ENCODE data around the gene TFDP1. TPM values are rescaled to one million over a fixed set of nuclear protein-coding genes. Genes with fewer than 3 reads are reported as not detected.

TFDP1 gene
- polyA plus RNA-seq, 1 of the 3 experiments (the other 2 are of a cell fraction) = 76.7 TPM

GRCh38 chr13:113653264-113654174 is 69.0 kb downstream of the TFDP1 start:
- no peaks in the 10 kb centered on the region for H4K20me1 ChIP-seq (ENCODE audit: insufficient read depth)
- H3K27me3 ChIP-seq (ENCODE audit: insufficient read depth) = no peaks in the 10 kb centered on the region
- no peak overlapping the region for H3K27ac ChIP-seq (ENCODE audit: low read depth in 2 of 2, low read length in 1 of 2)
- no peak overlapping the region for H2AFZ ChIP-seq (ENCODE audit: low read depth)
- H3K9ac ChIP-seq = no peak overlapping the region
- no peaks in the 10 kb centered on the region for H3K9me3 ChIP-seq
- no peaks in the 10 kb centered on the region for H3K79me2 ChIP-seq (ENCODE audit: insufficient read depth)
- TF ChIP-seq RXRA (IDR thresholded peaks at IDR 0.05; ENCODE audit: borderline replicate concordance, low read depth) (no peak), TAF1 (IDR thresholded peaks at IDR 0.05; ENCODE audit: borderline replicate concordance, low read depth, low read length) (no peak), FOSL2 (IDR thresholded peaks at IDR 0.05; ENCODE audit: borderline replicate concordance, low read depth) (no peak), RFX5 (IDR thresholded peaks at IDR 0.05; ENCODE audit: low read length) (no peak), MAX (IDR thresholded peaks at IDR 0.05; ENCODE audit: low read depth) (no peak), MEF2A (IDR thresholded peaks at IDR 0.05; ENCODE audit: borderline replicate concordance, low read depth) (no peak), RCOR1 (IDR thresholded peaks at IDR 0.05; ENCODE audit: low read length) (no peak), FOXJ3 (CRISPR knock-in tag; IDR thresholded peaks at IDR 0.05) (no peak)
- TF ChIP-seq, protein P1, sequence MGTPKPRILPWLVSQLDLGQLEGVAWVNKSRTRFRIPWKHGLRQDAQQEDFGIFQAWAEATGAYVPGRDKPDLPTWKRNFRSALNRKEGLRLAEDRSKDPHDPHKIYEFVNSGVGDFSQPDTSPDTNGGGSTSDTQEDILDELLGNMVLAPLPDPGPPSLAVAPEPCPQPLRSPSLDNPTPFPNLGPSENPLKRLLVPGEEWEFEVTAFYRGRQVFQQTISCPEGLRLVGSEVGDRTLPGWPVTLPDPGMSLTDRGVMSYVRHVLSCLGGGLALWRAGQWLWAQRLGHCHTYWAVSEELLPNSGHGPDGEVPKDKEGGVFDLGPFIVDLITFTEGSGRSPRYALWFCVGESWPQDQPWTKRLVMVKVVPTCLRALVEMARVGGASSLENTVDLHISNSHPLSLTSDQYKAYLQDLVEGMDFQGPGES (IDR thresholded peaks at IDR 0.05; ENCODE audit: low read depth, low read length) = no peak
- TF ChIP-seq, protein P2, sequence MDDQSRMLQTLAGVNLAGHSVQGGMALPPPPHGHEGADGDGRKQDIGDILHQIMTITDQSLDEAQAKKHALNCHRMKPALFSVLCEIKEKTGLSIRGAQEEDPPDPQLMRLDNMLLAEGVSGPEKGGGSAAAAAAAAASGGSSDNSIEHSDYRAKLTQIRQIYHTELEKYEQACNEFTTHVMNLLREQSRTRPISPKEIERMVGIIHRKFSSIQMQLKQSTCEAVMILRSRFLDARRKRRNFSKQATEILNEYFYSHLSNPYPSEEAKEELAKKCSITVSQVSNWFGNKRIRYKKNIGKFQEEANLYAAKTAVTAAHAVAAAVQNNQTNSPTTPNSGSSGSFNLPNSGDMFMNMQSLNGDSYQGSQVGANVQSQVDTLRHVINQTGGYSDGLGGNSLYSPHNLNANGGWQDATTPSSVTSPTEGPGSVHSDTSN (IDR thresholded peaks at IDR 0.05) = no peak
- POLR2A ChIA-PET = no interaction called here
- 74% methylated on average over 22 of the region's 24 CpGs for WGBS (ENCODE audit: low lambda C conversion rate)
- no peaks in the 10 kb centered on the region for H3F3A ChIP-seq (replicated peaks; ENCODE audit: insufficient read depth)
- H3K4me2 ChIP-seq = no peak overlapping the region
- CTCF ChIA-PET = no interaction called here
- DNase-seq = peak; percentile 61
- H3K4me3 ChIP-seq (ENCODE audit: low read depth in 2 of 2, low read length in 1 of 2) = no peak overlapping the region
- no peaks in the 10 kb centered on the region for H3K9me2 ChIP-seq
- peaks cover 0 to 7% of the 10 kb centered on the region in 2 experiments; a peak in 1 of 4 replicates for H3K4me1 ChIP-seq (ENCODE audit: control insufficient read depth in 1 of 2, insufficient read depth in 2 of 2, low read depth in 1 of 2, low read length in 1 of 2)
- H3K36me3 ChIP-seq (replicated peaks in 1 of 2; ENCODE audit: control insufficient read depth in 1 of 2, insufficient read depth in 2 of 2, low read length in 1 of 2) = no peaks in the 10 kb centered on the region

GRCh38 chr13:113654175-113654560 is 69.6 kb downstream of the TFDP1 start:
- H3F3A ChIP-seq (replicated peaks; ENCODE audit: insufficient read depth) = no peaks in the 10 kb centered on the region
- no peak overlapping the region for H3K27ac ChIP-seq (ENCODE audit: low read depth in 2 of 2, low read length in 1 of 2)
- H3K4me3 ChIP-seq (ENCODE audit: low read depth in 2 of 2, low read length in 1 of 2) = no peak overlapping the region
- no peaks in the 10 kb centered on the region for H4K20me1 ChIP-seq (ENCODE audit: insufficient read depth)
- POLR2A ChIA-PET = no interaction called here
- H3K4me2 ChIP-seq = no peak overlapping the region
- CTCF ChIA-PET = interaction anchor here (1.4 kb wide), 1 partner anchor 12 kb away, joined by 3 read pairs; the partner anchor contains the start of gene GRK1
- H3K27me3 ChIP-seq (ENCODE audit: insufficient read depth) = no peaks in the 10 kb centered on the region
- no peaks in the 10 kb centered on the region for H3K79me2 ChIP-seq (ENCODE audit: insufficient read depth)
- H3K9ac ChIP-seq = no peak overlapping the region
- no peaks in the 10 kb centered on the region for H3K9me2 ChIP-seq
- no peak for TF ChIP-seq TAF1 (IDR thresholded peaks at IDR 0.05; ENCODE audit: borderline replicate concordance, low read depth, low read length)
- no peak for TF ChIP-seq GATA2 (CRISPR knock-in tag; IDR thresholded peaks at IDR 0.05)
- TF ChIP-seq, protein P3, sequence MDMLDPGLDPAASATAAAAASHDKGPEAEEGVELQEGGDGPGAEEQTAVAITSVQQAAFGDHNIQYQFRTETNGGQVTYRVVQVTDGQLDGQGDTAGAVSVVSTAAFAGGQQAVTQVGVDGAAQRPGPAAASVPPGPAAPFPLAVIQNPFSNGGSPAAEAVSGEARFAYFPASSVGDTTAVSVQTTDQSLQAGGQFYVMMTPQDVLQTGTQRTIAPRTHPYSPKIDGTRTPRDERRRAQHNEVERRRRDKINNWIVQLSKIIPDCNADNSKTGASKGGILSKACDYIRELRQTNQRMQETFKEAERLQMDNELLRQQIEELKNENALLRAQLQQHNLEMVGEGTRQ (IDR thresholded peaks at IDR 0.05; ENCODE audit: borderline replicate concordance, low read depth, low read length) = no peak
- no peak for TF ChIP-seq NRF1 (IDR thresholded peaks at IDR 0.05; ENCODE audit: low read depth, low read length)
- TF ChIP-seq, protein P2 (IDR thresholded peaks at IDR 0.05) = no peak
- no peak for TF ChIP-seq RFX5 (IDR thresholded peaks at IDR 0.05; ENCODE audit: low read length)
- no peak for TF ChIP-seq SIN3A (IDR thresholded peaks at IDR 0.05; ENCODE audit: borderline replicate concordance, low read depth, low read length)
- no peak for TF ChIP-seq SMC3 (IDR thresholded peaks at IDR 0.05; ENCODE audit: low read depth, low read length)
- no peak for TF ChIP-seq YY1 (IDR thresholded peaks at IDR 0.05; ENCODE audit: low read depth)
- no peak for TF ChIP-seq CTCF (IDR thresholded peaks at IDR 0.05)
- no peak overlapping the region for H2AFZ ChIP-seq (ENCODE audit: low read depth)
- peaks cover 0 to 7% of the 10 kb centered on the region in 2 experiments; a peak in 1 of 4 replicates for H3K4me1 ChIP-seq (ENCODE audit: control insufficient read depth in 1 of 2, insufficient read depth in 2 of 2, low read depth in 1 of 2, low read length in 1 of 2)
- H3K36me3 ChIP-seq (replicated peaks in 1 of 2; ENCODE audit: control insufficient read depth in 1 of 2, insufficient read depth in 2 of 2, low read length in 1 of 2) = no peaks in the 10 kb centered on the region
- DNase-seq = no peak
- no peaks in the 10 kb centered on the region for H3K9me3 ChIP-seq
- 86% methylated on average over 9 of the region's 9 CpGs for WGBS (ENCODE audit: low lambda C conversion rate)

Measured in SK-N-SH (cell line).